CD4-positive, CD25-positive, alpha-beta regulatory T cell (primary cell): ENCODE results near the gene UNC5B. TPM values are rescaled to one million over a fixed set of nuclear protein-coding genes. Genes with fewer than 3 reads are reported as not detected.

Experiments
- ATAC-seq, 2 donors: fragments of 150-1000 bp; cut with Tn5 transposase; one replicate each; pipeline ENCODE4 v1.10.0; 2021; ENCODE audit warnings: low read depth in 2 of 2, moderate number of reproducible peaks in 2 of 2, moderate library complexity in 1 of 2
- DNase-seq, 3 donors: peaks; one replicate each; pipeline versions ENCODE4 v3.0.0 to v3.0.0-alpha.2; 2012 to 2022; ENCODE audit warnings: mixed read lengths in 1 of 3
- H3K27ac ChIP-seq: one replicate; pipeline ENCODE4 v1.7.0; 2013; ENCODE audit warnings: mild to moderate bottlenecking, low read length; ENCODE audit not compliant: insufficient read depth, poor library complexity, severe bottlenecking
- H3K27me3 ChIP-seq: one replicate; pipeline ENCODE4 v1.7.0; 2013; ENCODE audit warnings: low read length; ENCODE audit not compliant: control insufficient read depth, insufficient read depth
- H3K36me3 ChIP-seq: one replicate; pipeline ENCODE4 v1.7.0; 2013; ENCODE audit warnings: mild to moderate bottlenecking, low read length, moderate library complexity; ENCODE audit not compliant: control insufficient read depth, insufficient read depth
- H3K4me1 ChIP-seq: 2 replicates; pipeline ENCODE4 v1.7.0; 2013; ENCODE audit warnings: mild to moderate bottlenecking, low read length; ENCODE audit not compliant: insufficient read depth, control insufficient read depth, poor library complexity, severe bottlenecking
- H3K4me3 ChIP-seq: one replicate; pipeline ENCODE4 v1.7.0; 2013; ENCODE audit warnings: low read depth, mild to moderate bottlenecking, low read length, moderate library complexity
- H3K9me3 ChIP-seq, 2 experiments: 1 replicate in 1 of 2; 2 replicates in 1 of 2; pipeline ENCODE4 v1.7.0; 2013; ENCODE audit warnings: low read length in 2 of 2, mild to moderate bottlenecking in 1 of 2, moderate library complexity in 1 of 2; ENCODE audit not compliant: control insufficient read depth in 2 of 2
- H3K27ac Mint-ChIP-seq, 3 donors: one replicate each; pipeline ENCODE4 v1.8.0; 2020 to 2022; ENCODE audit warnings: mild to moderate bottlenecking in 3 of 3, mixed read lengths in 3 of 3, moderate library complexity in 2 of 3
- H3K27me3 Mint-ChIP-seq: one replicate; pipeline ENCODE4 v1.8.0; 2022; ENCODE audit warnings: mild to moderate bottlenecking, mixed read lengths
- H3K36me3 Mint-ChIP-seq: one replicate; pipeline ENCODE4 v1.8.0; 2020; ENCODE audit warnings: mixed read lengths
- H3K4me1 Mint-ChIP-seq, 4 donors: one replicate each; pipeline ENCODE4 v1.8.0; 2020 to 2022; ENCODE audit warnings: mixed read lengths in 4 of 4, mild to moderate bottlenecking in 1 of 4
- H3K4me3 Mint-ChIP-seq, 4 donors: one replicate each; pipeline ENCODE4 v1.8.0; 2020 to 2022; ENCODE audit warnings: mild to moderate bottlenecking in 4 of 4, mixed read lengths in 4 of 4, moderate library complexity in 3 of 4
- H3K9me3 Mint-ChIP-seq, 7 donors: one replicate each; pipeline ENCODE4 v1.8.0; 2020 to 2022; ENCODE audit warnings: mixed read lengths in 7 of 7, mild to moderate bottlenecking in 3 of 7, moderate library complexity in 2 of 7
- polyA plus RNA-seq, 4 donors: library from polyadenylated mRNA; unstranded; fragments of 300-500 nt; fragmentation: Illumina TruSeq; gene quantifications; one replicate each; pipeline ENCODE4 v1.2.3, GENCODE V29; 2021
- total RNA-seq: library from RNA; stranded (reverse); gene quantifications from one replicate; pipeline ENCODE4 v1.2.3, GENCODE V29; 2022

UNC5B gene
- total and polyA plus RNA-seq, 5 donors from 2014 or later = 0.07 TPM; not detected in 4

- no peaks in the 10 kb centered on the region for H3K9me3 Mint-ChIP-seq
- DNase-seq = no peak
- ATAC-seq = no peak
- H3K27me3 Mint-ChIP-seq = peaks cover 6% of the 10 kb centered on the region
- no peaks in the 10 kb centered on the region for H3K36me3 Mint-ChIP-seq
- H3K4me3 ChIP-seq = no peak overlapping the region
- H3K27ac Mint-ChIP-seq = no peak overlapping the region
- H3K9me3 ChIP-seq = no peaks in the 10 kb centered on the region
- no peaks in the 10 kb centered on the region for H3K27me3 ChIP-seq
- no peak overlapping the region for H3K4me3 Mint-ChIP-seq
- peaks cover 0 to 2% (median 0%) of the 10 kb centered on the region in 4 donors for H3K4me1 Mint-ChIP-seq
- H3K27ac ChIP-seq = no peak overlapping the region
- H3K36me3 ChIP-seq = no peaks in the 10 kb centered on the region
- no peaks in the 10 kb centered on the region for H3K4me1 ChIP-seq
These were observed 89.1 kb downstream of the UNC5B start for GRCh38 chr10:71301371-71301916.

- H3K4me1 ChIP-seq = no peaks in the 10 kb centered on the region
- no peak for ATAC-seq
- no peak overlapping the region for H3K27ac Mint-ChIP-seq
- H3K27me3 Mint-ChIP-seq = peaks cover 6% of the 10 kb centered on the region
- peaks cover 0 to 2% (median 0%) of the 10 kb centered on the region in 4 donors for H3K4me1 Mint-ChIP-seq
- DNase-seq = no peak
- H3K36me3 Mint-ChIP-seq = no peaks in the 10 kb centered on the region
- no peaks in the 10 kb centered on the region for H3K9me3 ChIP-seq
- no peaks in the 10 kb centered on the region for H3K9me3 Mint-ChIP-seq
- H3K4me3 ChIP-seq = no peak overlapping the region
- no peaks in the 10 kb centered on the region for H3K27me3 ChIP-seq
- no peaks in the 10 kb centered on the region for H3K36me3 ChIP-seq
- no peak overlapping the region for H3K4me3 Mint-ChIP-seq
- no peak overlapping the region for H3K27ac ChIP-seq
These were observed 90.1 kb downstream of the UNC5B start for GRCh38 chr10:71302451-71302850.

GRCh38 chr10:71302874-71303568 lies 90.7 kb downstream of the UNC5B start:
- H3K9me3 Mint-ChIP-seq = no peaks in the 10 kb centered on the region
- Histone ChIP-seq H3K27ac (no peak overlapping the region), H3K9me3 (no peaks in the 10 kb centered on the region), H3K4me3 (no peak overlapping the region), H3K36me3 (no peaks in the 10 kb centered on the region), H3K4me1 (no peaks in the 10 kb centered on the region), H3K27me3 (no peaks in the 10 kb centered on the region)
- no peaks in the 10 kb centered on the region for H3K36me3 Mint-ChIP-seq
- H3K27ac Mint-ChIP-seq = peak overlapping the region in 1 of 3 donors; percentile 56
- no peak overlapping the region for H3K4me3 Mint-ChIP-seq
- DNase-seq (peak in 2 of 3 donors; percentile 41 to 62), ATAC-seq (peak in 1 of 2 donors; percentile 36)
- H3K4me1 Mint-ChIP-seq = peaks cover 0 to 2% (median 0%) of the 10 kb centered on the region in 4 donors
- H3K27me3 Mint-ChIP-seq = peaks cover 6% of the 10 kb centered on the region

- H3K27ac ChIP-seq = no peak overlapping the region
- no peaks in the 10 kb centered on the region for H3K4me1 ChIP-seq
- no peak for ATAC-seq
- no peak overlapping the region for H3K4me3 ChIP-seq
- H3K9me3 ChIP-seq = no peaks in the 10 kb centered on the region
- H3K27me3 ChIP-seq = no peaks in the 10 kb centered on the region
- Mint-ChIP-seq H3K27me3 (peaks cover 6% of the 10 kb centered on the region), H3K9me3 (no peaks in the 10 kb centered on the region), H3K4me3 (no peak overlapping the region), H3K27ac (no peak overlapping the region), H3K4me1 (peaks cover 0 to 2% (median 0%) of the 10 kb centered on the region in 4 donors), H3K36me3 (no peaks in the 10 kb centered on the region)
- no peak for DNase-seq
- no peaks in the 10 kb centered on the region for H3K36me3 ChIP-seq
These were observed 91.2 kb downstream of the UNC5B start for GRCh38 chr10:71303569-71303907.

GRCh38 chr10:71304914-71305313 lies 92.5 kb downstream of the UNC5B start:
- no peaks in the 10 kb centered on the region for H3K9me3 Mint-ChIP-seq
- no peaks in the 10 kb centered on the region for H3K4me1 Mint-ChIP-seq
- H3K27me3 Mint-ChIP-seq = no peaks in the 10 kb centered on the region
- H3K4me3 ChIP-seq = no peak overlapping the region
- no peaks in the 10 kb centered on the region for H3K27me3 ChIP-seq
- H3K27ac ChIP-seq = no peak overlapping the region
- no peak overlapping the region for H3K4me3 Mint-ChIP-seq
- H3K36me3 ChIP-seq = no peaks in the 10 kb centered on the region
- no peak for ATAC-seq
- H3K9me3 ChIP-seq = no peaks in the 10 kb centered on the region
- H3K27ac Mint-ChIP-seq = no peak overlapping the region
- DNase-seq = no peak
- H3K36me3 Mint-ChIP-seq = no peaks in the 10 kb centered on the region
- H3K4me1 ChIP-seq = no peaks in the 10 kb centered on the region

GRCh38 chr10:71306979-71307378 lies 94.6 kb downstream of the UNC5B start:
- H3K4me3 Mint-ChIP-seq = no peak overlapping the region
- no peaks in the 10 kb centered on the region for H3K4me1 ChIP-seq
- no peak overlapping the region for H3K27ac ChIP-seq
- no peaks in the 10 kb centered on the region for H3K4me1 Mint-ChIP-seq
- H3K9me3 ChIP-seq = no peaks in the 10 kb centered on the region
- no peak overlapping the region for H3K27ac Mint-ChIP-seq
- peaks cover 7% of the 10 kb centered on the region for H3K27me3 Mint-ChIP-seq
- DNase-seq = no peak
- H3K4me3 ChIP-seq = no peak overlapping the region
- H3K36me3 ChIP-seq = no peaks in the 10 kb centered on the region
- no peak for ATAC-seq
- peaks cover 3% of the 10 kb centered on the region for H3K27me3 ChIP-seq
- H3K9me3 Mint-ChIP-seq = no peaks in the 10 kb centered on the region
- no peaks in the 10 kb centered on the region for H3K36me3 Mint-ChIP-seq

- Histone ChIP-seq H3K27ac (no peak overlapping the region), H3K36me3 (no peaks in the 10 kb centered on the region), H3K4me3 (no peak overlapping the region), H3K27me3 (peaks cover 3% of the 10 kb centered on the region), H3K4me1 (no peaks in the 10 kb centered on the region), H3K9me3 (no peaks in the 10 kb centered on the region)
- Mint-ChIP-seq H3K27me3 (peaks cover 7% of the 10 kb centered on the region), H3K9me3 (no peaks in the 10 kb centered on the region), H3K27ac (no peak overlapping the region), H3K4me1 (no peaks in the 10 kb centered on the region), H3K36me3 (no peaks in the 10 kb centered on the region), H3K4me3 (no peak overlapping the region)
- ATAC-seq = no peak
- DNase-seq = no peak
These were observed 95.2 kb downstream of the UNC5B start for GRCh38 chr10:71307469-71308085.

GRCh38 chr10:71308244-71308643 lies 95.9 kb downstream of the UNC5B start:
- no peak overlapping the region for H3K4me3 ChIP-seq
- Mint-ChIP-seq H3K36me3 (no peaks in the 10 kb centered on the region), H3K4me1 (no peaks in the 10 kb centered on the region), H3K9me3 (no peaks in the 10 kb centered on the region), H3K27ac (no peak overlapping the region), H3K4me3 (no peak overlapping the region), H3K27me3 (peaks cover 7% of the 10 kb centered on the region)
- no peak overlapping the region for H3K27ac ChIP-seq
- no peaks in the 10 kb centered on the region for H3K4me1 ChIP-seq
- DNase-seq (no peak), ATAC-seq (no peak)
- no peaks in the 10 kb centered on the region for H3K9me3 ChIP-seq
- H3K27me3 ChIP-seq = peaks cover 3% of the 10 kb centered on the region
- no peaks in the 10 kb centered on the region for H3K36me3 ChIP-seq
